ENCODE results near the gene ELK3.
A peak's percentile ranks its signal among the peaks of the same experiment; 100 is the strongest.

Gene ELK3

DNA sequence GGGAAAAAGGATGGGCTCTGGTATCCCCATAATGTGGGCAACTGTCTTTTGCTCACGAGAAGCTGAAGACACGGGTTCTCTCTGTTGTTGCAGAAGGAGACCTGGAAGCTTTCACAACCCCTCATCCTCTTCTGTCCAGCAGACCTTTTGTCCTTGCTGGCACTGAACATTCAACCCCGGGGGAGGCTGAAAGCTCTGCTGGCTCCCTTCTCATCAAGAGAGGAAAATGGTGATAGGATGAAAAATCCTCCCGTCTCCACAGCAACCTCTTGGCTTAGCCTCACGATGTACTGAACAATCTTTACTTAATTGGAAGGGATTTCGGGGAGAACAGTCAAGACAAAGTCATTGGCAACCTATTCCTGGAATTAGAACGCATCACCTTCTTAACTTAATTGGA, 39.0 kb downstream of the ELK3 start:
- ChIA-PET CTCF (interaction anchor here (0.9 kb wide), 1 partner anchor 18 kb away, joined by 3 read pairs; no protein-coding TSS in a partner anchor), POLR2A (no interaction called here)
- Histone ChIP-seq H3K27ac (ENCODE audit: extremely low read depth, low read depth, low read length) (no peak overlapping the region), H3K4me3 (ENCODE audit: low read depth, low read length) (no peak overlapping the region), H3K36me3 (ENCODE audit: control insufficient read depth in 2 of 2, insufficient read depth in 1 of 2, low read length in 2 of 2) (no peaks in the 10 kb centered on the region), H3K4me1 (ENCODE audit: control insufficient read depth, insufficient read depth, low read length) (no peaks in the 10 kb centered on the region), H3K9me3 (ENCODE audit: control insufficient read depth, insufficient read depth, low read depth, low read length) (no peaks in the 10 kb centered on the region)
- TF ChIP-seq ZNF266 (tag by site-specific recombination; IDR thresholded peaks at IDR 0.05; ENCODE audit: low read depth) (no peak), ZBTB8A (tag by site-specific recombination; IDR thresholded peaks at IDR 0.05) (no peak), ZNF560 (tag by site-specific recombination; IDR thresholded peaks at IDR 0.05; ENCODE audit: borderline replicate concordance) (no peak), ZNF433 (tag by site-specific recombination; IDR thresholded peaks at IDR 0.05; ENCODE audit: low read depth) (no peak), ZNF596 (tag by site-specific recombination; IDR thresholded peaks at IDR 0.05) (no peak), SCRT2 (tag by site-specific recombination; IDR thresholded peaks at IDR 0.05) (no peak), ZBTB20 (tag by site-specific recombination; IDR thresholded peaks at IDR 0.05) (no peak), ZNF626 (tag by site-specific recombination; IDR thresholded peaks at IDR 0.05) (no peak), GFI1B (tag by site-specific recombination; IDR thresholded peaks at IDR 0.05) (no peak), ZNF501 (tag by site-specific recombination; IDR thresholded peaks at IDR 0.05) (no peak), ZNF514 (tag by site-specific recombination; IDR thresholded peaks at IDR 0.05) (no peak), ZNF174 (tag by site-specific recombination; IDR thresholded peaks at IDR 0.05) (no peak), REPIN1 (tag by site-specific recombination; IDR thresholded peaks at IDR 0.05; ENCODE audit: low read depth) (no peak), ZBTB21 (tag by site-specific recombination; IDR thresholded peaks at IDR 0.05) (no peak), PRDM1 (tag by site-specific recombination; IDR thresholded peaks at IDR 0.05) (no peak)
- TF ChIP-seq, protein P1, sequence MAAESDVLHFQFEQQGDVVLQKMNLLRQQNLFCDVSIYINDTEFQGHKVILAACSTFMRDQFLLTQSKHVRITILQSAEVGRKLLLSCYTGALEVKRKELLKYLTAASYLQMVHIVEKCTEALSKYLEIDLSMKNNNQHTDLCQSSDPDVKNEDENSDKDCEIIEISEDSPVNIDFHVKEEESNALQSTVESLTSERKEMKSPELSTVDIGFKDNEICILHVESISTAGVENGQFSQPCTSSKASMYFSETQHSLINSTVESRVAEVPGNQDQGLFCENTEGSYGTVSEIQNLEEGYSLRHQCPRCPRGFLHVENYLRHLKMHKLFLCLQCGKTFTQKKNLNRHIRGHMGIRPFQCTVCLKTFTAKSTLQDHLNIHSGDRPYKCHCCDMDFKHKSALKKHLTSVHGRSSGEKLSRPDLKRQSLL (tag by site-specific recombination; IDR thresholded peaks at IDR 0.05), result no peak

DNA sequence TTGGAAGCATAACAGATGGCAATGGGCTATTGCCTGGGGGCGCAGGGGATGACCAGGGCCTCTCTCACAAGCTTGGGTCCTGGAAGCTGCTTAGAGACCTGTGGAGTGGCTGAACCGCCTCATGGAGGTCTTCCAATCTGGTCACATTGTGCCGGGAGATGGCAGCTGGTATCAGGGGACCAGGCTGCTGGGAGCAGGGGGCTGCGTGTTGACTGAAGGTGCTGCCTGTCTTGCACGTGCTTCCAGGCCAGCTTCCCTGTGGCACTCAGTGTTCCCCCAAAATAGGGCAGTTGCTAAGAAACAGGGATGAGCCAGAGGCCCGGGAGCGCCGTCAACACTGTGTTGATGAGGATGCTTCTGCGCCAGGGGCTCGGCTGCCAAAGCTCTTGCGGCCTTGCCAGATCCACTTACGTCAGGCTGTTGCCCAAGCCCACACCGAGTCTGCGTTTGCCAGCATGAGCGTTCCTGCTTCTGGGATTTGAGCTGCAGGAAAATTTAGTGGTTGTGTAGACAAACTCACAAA, 39.8 kb downstream of the ELK3 start:
- Histone ChIP-seq H3K4me1 (ENCODE audit: control insufficient read depth, insufficient read depth, low read length) (no peaks in the 10 kb centered on the region), H3K36me3 (ENCODE audit: control insufficient read depth in 2 of 2, insufficient read depth in 1 of 2, low read length in 2 of 2) (no peaks in the 10 kb centered on the region), H3K9me3 (ENCODE audit: control insufficient read depth, insufficient read depth, low read depth, low read length) (no peaks in the 10 kb centered on the region), H3K27ac (ENCODE audit: extremely low read depth, low read depth, low read length) (no peak overlapping the region), H3K4me3 (ENCODE audit: low read depth, low read length) (no peak overlapping the region)
- TF ChIP-seq ZNF335 (tag by site-specific recombination; conservative IDR thresholded peaks at IDR 0.05) (no peak), ZFP41 (tag by site-specific recombination; IDR thresholded peaks at IDR 0.05; ENCODE audit: borderline replicate concordance) (no peak), ZNF223 (tag by site-specific recombination; IDR thresholded peaks at IDR 0.05) (no peak)
- POLR2A ChIA-PET, result interaction anchor here (0.6 kb wide), 1 partner anchor 119 kb away, joined by 4 read pairs; no protein-coding TSS in a partner anchor
- CTCF ChIA-PET, result interaction anchor here (0.6 to 0.9 kb wide), 3 partner anchors 9 to 207 kb away, joined by 3 to 5 read pairs (median 3); no protein-coding TSS in a partner anchor

DNA sequence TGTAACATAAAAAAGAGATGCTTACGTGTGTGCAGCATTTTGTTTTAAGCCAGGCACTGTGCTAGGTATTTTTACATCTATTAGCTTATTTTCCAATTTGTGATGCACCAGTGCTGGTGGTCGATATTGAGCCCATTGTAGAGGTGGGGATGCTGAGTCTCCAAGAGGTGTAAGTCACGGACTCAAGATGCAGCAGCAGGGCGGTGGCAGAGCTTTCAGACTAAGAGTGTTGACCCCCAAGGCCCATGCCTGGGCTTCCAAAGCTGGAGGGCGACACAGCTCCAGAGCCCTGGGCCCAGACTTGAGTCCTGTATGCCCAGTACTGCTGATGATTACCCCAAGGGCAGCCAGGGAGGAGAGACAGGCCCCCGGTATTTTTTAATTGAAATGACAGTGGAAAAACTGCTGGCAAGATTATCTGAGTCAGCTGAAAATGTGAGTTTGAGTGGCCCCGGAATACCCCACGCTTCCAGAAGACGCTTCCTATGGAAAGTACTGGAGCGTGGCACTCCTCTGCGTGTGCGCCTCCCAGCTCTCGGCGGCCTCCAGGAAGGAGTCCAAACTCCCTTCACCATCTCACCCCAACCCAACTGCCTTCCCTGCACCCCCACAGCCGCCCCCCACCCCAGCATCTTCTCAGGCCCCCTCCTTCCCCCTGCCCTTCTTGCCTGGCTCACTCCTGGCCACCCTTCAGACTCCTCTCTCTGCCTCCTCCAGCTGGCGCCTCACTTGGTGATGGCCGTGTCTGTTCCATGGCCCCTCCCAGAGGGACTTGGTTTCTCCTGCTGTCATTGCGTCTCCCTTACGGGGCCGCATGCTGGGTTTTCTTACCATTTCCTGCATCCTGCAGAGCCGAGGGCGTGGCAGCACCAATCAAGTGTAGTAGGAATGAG, 40.7 kb downstream of the ELK3 start:
- ChIA-PET CTCF (interaction anchor here (0.6 kb wide), 1 partner anchor 208 kb away, joined by 3 read pairs; no protein-coding TSS in a partner anchor), POLR2A (no interaction called here)
- Histone ChIP-seq H3K4me1 (ENCODE audit: control insufficient read depth, insufficient read depth, low read length) (no peaks in the 10 kb centered on the region), H3K4me3 (ENCODE audit: low read depth, low read length) (no peak overlapping the region), H3K27ac (ENCODE audit: extremely low read depth, low read depth, low read length) (no peak overlapping the region), H3K9me3 (ENCODE audit: control insufficient read depth, insufficient read depth, low read depth, low read length) (no peaks in the 10 kb centered on the region), H3K36me3 (ENCODE audit: control insufficient read depth in 2 of 2, insufficient read depth in 1 of 2, low read length in 2 of 2) (no peaks in the 10 kb centered on the region)
- TF ChIP-seq SCRT1 (tag by site-specific recombination; IDR thresholded peaks at IDR 0.05; ENCODE audit: borderline replicate concordance), result no peak
- TF ChIP-seq, protein P2, sequence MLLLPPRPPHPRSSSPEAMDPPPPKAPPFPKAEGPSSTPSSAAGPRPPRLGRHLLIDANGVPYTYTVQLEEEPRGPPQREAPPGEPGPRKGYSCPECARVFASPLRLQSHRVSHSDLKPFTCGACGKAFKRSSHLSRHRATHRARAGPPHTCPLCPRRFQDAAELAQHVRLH (tag by site-specific recombination; IDR thresholded peaks at IDR 0.05), result no peak
- peak; percentile 33; the same call in 1 of the 2 replicates for TF ChIP-seq ZIC2 (tag by site-specific recombination; IDR thresholded peaks at IDR 0.05)
- TF ChIP-seq ZNF184 (tag by site-specific recombination; IDR thresholded peaks at IDR 0.05), result no peak
- no peak for TF ChIP-seq HOXC10 (CRISPR knock-in tag; IDR thresholded peaks at IDR 0.05)

All from HEK293 (cell line).